GM21526 (cell line): ENCODE results near the gene PLA2G3.
"Not testable (repeated sequence)": the region's sequence is repeated elsewhere in the genome, so short reads cannot be mapped to it uniquely, and the experiment has no call there.

Experiments used
- ATAC-seq: cut with Tn5 transposase; IDR thresholded peaks from one replicate; pipeline ENCODE4 v1.9.1; 2021; ENCODE audit warnings: moderate library complexity; ENCODE audit not compliant: unreplicated experiment, low FRiP score

Gene PLA2G3

DNA sequence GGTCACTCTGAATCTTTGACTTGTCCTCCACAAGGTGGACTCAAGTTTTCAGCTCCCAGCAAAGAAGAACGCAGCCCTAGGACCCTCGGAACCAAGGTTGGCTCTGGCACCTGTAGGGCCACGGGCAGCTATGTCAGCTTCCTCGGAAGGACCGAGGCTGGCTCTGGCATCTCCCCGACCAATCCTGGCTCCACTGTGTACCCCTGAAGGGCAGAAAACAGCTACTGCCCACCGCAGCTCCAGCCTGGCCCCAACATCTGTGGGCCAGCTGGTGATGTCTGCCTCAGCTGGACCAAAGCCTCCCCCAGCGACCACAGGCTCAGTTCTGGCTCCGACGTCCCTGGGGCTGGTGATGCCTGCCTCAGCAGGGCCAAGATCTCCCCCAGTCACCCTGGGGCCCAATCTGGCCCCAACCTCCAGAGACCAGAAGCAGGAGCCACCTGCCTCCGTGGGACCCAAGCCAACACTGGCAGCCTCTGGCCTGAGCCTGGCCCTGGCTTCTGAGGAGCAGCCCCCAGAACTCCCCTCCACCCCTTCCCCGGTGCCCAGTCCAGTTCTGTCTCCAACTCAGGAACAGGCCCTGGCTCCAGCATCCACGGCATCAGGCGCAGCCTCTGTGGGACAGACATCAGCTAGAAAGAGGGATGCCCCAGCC is 15.4 kb downstream of the PLA2G3 start:
- ATAC-seq = no peak

- ATAC-seq = no peak
Measured at GRCh38 chr22:31124290-31124689, 16.0 kb downstream of the PLA2G3 start.

DNA sequence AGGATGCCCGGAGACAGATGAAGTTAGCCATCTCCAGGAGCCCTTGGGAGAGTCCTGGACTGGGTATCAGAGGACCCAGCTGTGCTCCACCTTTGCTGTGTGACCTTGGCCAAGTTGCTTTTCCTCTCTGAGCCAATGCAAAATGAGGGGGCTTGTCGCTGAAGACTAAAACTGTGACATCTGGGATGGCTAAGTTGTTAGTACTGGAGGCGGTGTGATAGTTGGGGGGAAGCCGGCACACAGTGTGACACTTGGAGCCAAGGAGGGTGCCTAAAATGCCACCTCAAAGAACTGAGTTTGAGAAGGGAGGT is 17.1 kb downstream of the PLA2G3 start:
- no peak for ATAC-seq

- no peak for ATAC-seq
Measured at GRCh38 chr22:31122532-31123291, 17.6 kb downstream of the PLA2G3 start, which contains the start of gene INPP5J. Gene INPP5J, plus strand, starts transcription at chr22:31122966. Its CDS starts 49 bp downstream, at chr22:31123015.

DNA sequence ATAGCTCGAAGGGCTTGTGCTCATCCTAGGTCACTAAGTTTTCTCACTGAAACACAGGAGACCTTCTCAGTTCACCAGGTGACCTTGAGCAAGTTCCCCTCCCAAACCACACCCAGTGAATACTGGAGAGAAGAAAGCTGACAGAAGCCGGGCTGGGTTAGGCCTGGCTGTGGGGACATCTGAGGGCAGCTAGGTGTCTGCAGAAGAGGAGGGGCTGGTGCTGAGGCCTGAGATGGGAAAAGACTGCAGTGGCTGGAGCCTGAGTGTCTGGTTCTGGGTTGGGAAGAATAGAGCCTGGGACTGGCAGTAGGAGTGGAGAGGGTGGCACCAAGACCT is 18.1 kb downstream of the PLA2G3 start:
- no peak for ATAC-seq

DNA sequence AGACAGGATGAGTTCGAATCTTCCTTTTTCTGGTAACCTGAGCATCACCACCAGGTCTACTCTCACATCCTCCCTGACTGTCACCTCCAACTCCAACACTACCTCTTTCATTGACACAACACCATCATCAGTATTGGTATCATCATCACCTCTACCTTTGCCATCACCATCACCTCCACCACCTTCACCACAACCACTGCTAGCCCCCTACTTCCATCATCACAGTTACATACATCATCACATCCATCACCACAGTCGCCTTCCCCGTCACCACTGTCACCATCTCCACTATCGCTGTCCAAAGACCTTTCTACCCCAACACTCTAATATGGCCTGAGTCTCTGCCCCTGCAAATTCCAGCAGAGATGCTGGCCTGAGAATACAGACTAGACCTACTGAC is 18.9 kb downstream of the PLA2G3 start:
- no peak for ATAC-seq

DNA sequence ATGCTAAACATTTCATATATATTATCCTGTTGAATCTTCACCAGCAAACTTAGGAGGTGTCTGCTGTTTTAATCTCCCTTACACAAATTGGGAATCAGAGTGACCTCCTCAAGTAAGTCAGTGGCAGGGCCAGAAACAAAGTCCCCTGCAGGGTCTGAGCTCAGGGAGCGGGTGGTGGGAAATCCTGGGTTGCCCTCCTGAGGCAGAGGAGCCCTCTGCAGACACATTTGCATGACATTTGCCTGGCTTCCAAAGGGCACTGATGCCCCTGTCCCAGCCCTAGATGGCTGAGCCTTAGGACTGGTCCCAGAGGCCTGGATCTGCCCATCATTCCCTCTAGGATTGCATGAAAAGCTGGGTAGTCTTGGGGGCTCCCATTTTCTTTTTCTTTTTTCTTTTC is 19.7 kb downstream of the PLA2G3 start:
- no peak for ATAC-seq

DNA sequence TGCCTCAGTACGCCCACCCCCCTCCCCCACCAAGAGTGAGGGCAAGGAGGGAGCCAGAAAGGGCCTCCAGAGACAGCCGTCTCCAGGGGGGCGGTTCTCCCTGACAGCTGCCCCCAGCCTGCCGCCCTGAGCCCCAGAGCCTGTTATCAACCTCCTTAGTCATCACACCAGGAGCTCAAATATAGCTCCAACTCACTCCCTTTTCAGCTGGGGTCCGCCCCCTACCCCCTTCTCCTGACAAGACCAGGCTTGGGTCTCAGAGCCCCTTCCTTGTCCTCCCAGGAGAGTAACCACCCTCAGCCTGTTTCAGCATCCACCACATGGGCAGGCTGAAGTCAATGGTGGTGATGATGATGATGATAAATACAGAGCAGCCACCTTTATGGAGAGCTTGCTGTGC is 20.1 kb downstream of the PLA2G3 start:
- no peak for ATAC-seq

DNA sequence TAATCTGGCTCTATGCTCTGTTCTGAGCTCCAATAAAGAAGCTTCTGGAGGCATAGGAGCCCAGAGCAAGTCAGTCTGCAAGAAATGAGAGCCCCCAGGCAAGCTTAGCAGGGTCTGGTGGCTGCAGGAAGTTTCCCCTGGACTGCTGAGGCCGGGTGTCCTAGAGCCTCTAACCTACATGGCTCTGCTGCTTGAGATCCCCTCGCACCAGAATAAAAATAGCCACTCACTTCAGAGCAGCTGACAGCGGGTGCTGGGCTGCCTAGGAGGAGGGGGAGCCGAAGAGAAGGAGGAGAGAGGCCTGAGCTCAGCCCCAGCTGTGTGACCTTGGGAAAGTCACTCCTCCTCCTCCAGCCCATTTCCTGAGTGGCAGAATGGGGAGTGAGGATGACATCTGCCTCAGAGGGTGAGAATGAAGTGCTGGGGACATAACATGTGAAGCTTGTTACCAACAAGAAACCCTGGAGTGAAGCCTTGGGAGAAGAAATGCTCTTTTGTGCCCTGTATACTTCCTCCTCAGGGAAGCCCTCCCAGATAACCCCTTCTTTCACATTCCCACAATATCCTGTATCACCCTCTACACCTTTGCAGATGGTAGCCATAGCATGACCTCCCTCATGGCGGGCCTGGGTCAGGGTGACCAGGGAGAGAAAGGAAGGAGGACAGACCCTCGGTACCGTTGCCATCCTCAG is 21.1 kb downstream of the PLA2G3 start:
- no peak for ATAC-seq

DNA sequence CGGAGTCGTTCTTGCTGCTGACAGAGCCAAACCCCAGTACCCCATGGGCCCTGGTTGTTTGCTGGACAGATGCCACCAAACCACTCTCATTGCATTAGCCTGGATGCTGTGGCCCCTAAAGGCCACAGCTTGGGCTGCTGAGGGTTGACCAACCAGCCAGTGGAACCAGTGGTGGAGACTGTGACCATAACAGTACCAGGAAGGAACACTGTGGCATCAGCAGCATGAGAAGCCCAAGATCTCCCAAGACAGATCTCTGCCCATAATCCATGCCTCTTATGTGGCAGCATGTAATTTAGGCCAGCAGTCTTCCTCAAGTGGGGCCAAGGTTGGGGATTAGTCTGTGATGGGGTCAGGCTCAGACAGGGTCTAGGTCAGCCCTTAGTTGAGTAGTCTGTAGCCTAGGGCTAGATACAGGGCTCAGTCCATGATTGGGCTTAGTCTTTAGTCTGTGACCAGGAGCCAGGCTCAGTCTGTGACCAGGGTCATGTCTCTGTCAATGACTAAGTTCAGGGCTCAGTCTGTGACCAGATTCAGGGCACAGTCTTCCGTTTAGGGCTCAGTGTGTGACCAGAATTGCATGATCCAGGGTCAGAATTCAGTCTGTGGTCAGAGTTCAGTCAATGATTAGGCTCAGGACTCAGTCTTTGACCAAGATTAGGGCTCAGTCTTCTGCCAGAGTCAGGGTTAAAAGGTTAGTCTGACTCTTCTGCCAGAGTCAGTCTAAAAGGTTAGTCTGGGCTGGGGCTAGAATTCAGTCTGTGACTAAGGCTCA is 22.1 kb downstream of the PLA2G3 start:
- no peak for ATAC-seq

DNA sequence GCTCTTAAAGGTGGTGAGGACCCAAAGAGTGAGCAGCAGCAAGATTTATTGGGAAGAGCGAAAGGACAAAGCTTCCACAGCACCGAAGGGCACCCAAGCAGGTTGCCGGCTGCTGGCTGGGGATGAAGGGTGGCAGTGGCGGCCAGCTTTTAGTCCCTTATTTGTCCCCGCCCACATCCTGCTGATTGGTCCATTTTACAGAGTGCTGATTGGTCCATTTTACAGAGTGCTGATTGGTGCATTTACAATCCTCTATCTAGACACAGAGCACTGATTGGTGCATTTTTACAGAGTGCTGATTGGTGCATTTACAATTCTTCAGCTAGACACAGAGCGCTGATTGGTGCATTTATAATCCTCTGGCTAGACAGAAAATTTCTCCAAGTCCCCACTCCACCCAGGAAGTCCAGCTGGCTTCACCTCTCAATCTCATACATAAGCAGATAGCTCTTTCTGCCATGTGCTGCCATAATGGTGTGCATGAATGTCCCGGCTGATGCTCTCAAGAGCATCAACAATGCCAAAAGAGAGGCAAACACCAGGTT is 27.7 kb downstream of the PLA2G3 start:
- ATAC-seq = not testable (repeated sequence)

- ATAC-seq = peak; percentile 26
Measured at GRCh38 chr22:31107894-31108218, 32.5 kb downstream of the PLA2G3 start.

- peak; percentile 87 for ATAC-seq
Measured at GRCh38 chr22:31107178-31107893, 33.0 kb downstream of the PLA2G3 start, which contains the start of gene SELENOM. Gene SELENOM, minus strand, starts transcription at chr22:31107568. Its CDS starts 63 bp downstream, at chr22:31107505.

- ATAC-seq = no peak
Measured at GRCh38 chr22:31106731-31107177, 33.6 kb downstream of the PLA2G3 start.

DNA sequence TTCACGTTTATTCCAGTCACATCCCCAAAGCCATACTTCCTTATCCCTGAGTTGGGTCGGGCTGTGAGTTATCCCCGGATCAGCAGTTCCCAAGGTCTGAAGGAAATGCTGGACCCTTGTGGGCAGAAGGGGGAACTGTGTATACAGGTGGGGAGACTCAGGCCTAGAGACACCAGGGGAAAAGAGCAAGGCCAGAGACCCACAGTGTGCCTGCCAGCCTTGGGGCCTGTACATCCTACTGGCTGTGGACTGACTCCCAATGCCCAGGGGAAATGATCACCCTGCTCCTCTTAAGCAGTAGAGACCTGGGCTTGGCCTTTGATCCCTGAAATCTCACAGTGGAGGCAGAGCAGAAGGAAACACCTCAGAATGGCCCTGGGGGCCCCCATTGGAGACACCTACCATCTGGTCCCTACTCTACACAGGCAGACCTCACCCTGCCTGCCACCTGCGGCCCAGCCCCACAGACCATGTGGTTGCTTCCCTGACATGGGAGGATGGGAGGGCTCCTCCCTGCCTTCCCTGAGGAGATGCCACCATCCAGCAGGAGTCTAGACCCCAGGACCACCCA is 34.2 kb downstream of the PLA2G3 start:
- ATAC-seq = no peak

GRCh38 chr22:31105282-31105929 is 34.9 kb downstream of the PLA2G3 start:
- no peak for ATAC-seq

GRCh38 chr22:31104869-31105268 is 35.4 kb downstream of the PLA2G3 start:
- ATAC-seq = no peak

- ATAC-seq = no peak
Measured at GRCh38 chr22:31103899-31104694, 36.2 kb downstream of the PLA2G3 start.
